ENCODE results near the gene OR4A47. TPM values are rescaled to one million over a fixed set of nuclear protein-coding genes. Genes with fewer than 3 reads are reported as not detected.
"Not testable (repeated sequence)": the region's sequence is repeated elsewhere in the genome, so short reads cannot be mapped to it uniquely, and the experiment has no call there.

The OR4A47 gene, protein sequence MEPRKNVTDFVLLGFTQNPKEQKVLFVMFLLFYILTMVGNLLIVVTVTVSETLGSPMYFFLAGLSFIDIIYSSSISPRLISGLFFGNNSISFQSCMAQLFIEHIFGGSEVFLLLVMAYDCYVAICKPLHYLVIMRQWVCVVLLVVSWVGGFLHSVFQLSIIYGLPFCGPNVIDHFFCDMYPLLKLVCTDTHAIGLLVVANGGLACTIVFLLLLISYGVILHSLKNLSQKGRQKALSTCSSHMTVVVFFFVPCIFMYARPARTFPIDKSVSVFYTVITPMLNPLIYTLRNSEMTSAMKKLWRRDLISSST
- total RNA-seq: not detected

GRCh38 chr11:48488493-48488892 lies at the start of gene OR4A47:
Gene OR4A47, plus strand, starts transcription at chr11:48488793. Its CDS starts 0 bp downstream, at chr11:48488793.
- not testable (repeated sequence) for ATAC-seq; H3K4me3 Mint-ChIP-seq; H3K4me1 Mint-ChIP-seq (ENCODE audit: low read depth); H3K27me3 Mint-ChIP-seq (ENCODE audit: low read depth); H3K9me3 Mint-ChIP-seq; H3K36me3 Mint-ChIP-seq (ENCODE audit: insufficient read depth); DNase-seq

- H3K36me3 Mint-ChIP-seq (ENCODE audit: insufficient read depth); DNase-seq; H3K4me3 Mint-ChIP-seq; H3K4me1 Mint-ChIP-seq (ENCODE audit: low read depth); ATAC-seq: not testable (repeated sequence)
- H3K9me3 Mint-ChIP-seq: peaks cover 16% of the 10 kb centered on the region
- peaks cover 11% of the 10 kb centered on the region for H3K27me3 Mint-ChIP-seq (ENCODE audit: low read depth)
Observed at GRCh38 chr11:48455909-48456308, 32.7 kb upstream of the OR4A47 start.

- H3K4me1 Mint-ChIP-seq (ENCODE audit: low read depth); H3K36me3 Mint-ChIP-seq (ENCODE audit: insufficient read depth): not testable (repeated sequence)
Observed at GRCh38 chr11:48473966-48474365, 14.6 kb upstream of the OR4A47 start.

GRCh38 chr11:48474703-48475102 lies 13.9 kb upstream of the OR4A47 start:
- not testable (repeated sequence) for H3K9me3 Mint-ChIP-seq; H3K36me3 Mint-ChIP-seq (ENCODE audit: insufficient read depth); H3K4me1 Mint-ChIP-seq (ENCODE audit: low read depth); ATAC-seq; H3K4me3 Mint-ChIP-seq; H3K27me3 Mint-ChIP-seq (ENCODE audit: low read depth); DNase-seq

More at GRCh38 chr11:48473966-48474365, 14.6 kb upstream of the OR4A47 start:
- H3K27me3 Mint-ChIP-seq (ENCODE audit: low read depth); ATAC-seq; H3K4me3 Mint-ChIP-seq; DNase-seq: not testable (repeated sequence)
- H3K9me3 Mint-ChIP-seq: peaks cover 13% of the 10 kb centered on the region

GRCh38 chr11:48506169-48506568 lies 17.6 kb downstream of the OR4A47 start:
- not testable (repeated sequence) for DNase-seq; ATAC-seq; H3K4me1 Mint-ChIP-seq (ENCODE audit: low read depth); H3K27me3 Mint-ChIP-seq (ENCODE audit: low read depth); H3K36me3 Mint-ChIP-seq (ENCODE audit: insufficient read depth); H3K4me3 Mint-ChIP-seq
- H3K9me3 Mint-ChIP-seq: peaks cover 14% of the 10 kb centered on the region

DNA sequence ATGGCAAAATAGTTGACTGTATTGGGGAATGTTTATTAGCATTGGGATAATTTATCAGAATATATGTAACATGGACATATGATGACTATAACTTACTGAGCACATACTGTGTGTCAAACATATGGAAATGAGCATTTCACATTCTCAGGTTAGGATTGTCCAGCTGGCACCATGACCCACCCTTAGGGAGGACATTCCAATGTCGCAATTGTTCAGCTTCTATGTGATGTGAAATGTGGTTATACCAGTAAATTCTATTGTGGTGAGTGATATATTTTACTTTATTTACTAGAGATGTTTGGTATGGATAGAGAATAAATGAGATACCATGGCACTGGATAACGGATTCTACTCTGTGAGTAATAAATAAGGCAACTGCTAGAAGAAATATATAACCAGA lies 50.4 kb downstream of the OR4A47 start:
- H3K4me3 Mint-ChIP-seq: no peak overlapping the region
- H3K9me3 Mint-ChIP-seq: peaks cover 8% of the 10 kb centered on the region
- H3K4me1 Mint-ChIP-seq (ENCODE audit: low read depth): no peaks in the 10 kb centered on the region
- H3K36me3 Mint-ChIP-seq (ENCODE audit: insufficient read depth): no peaks in the 10 kb centered on the region
- H3K27me3 Mint-ChIP-seq (ENCODE audit: low read depth): no peaks in the 10 kb centered on the region
- ATAC-seq (no peak), DNase-seq (no peak)

Other genes starting within 250 kb of the OR4A47 start
- gene OR4X2, start 243.7 kb upstream of the OR4A47 start, total RNA-seq: not detected
- gene OR4X1, start 224.9 kb upstream of the OR4A47 start, total RNA-seq: not detected
- not detected for gene OR4S1, start 182.6 kb upstream of the OR4A47 start, total RNA-seq
- not detected for gene OR4C3, start 163.9 kb upstream of the OR4A47 start, total RNA-seq
- gene OR4C5, start 122.3 kb upstream of the OR4A47 start, total RNA-seq: not detected

Measured in activated T-cell treated with anti-CD3 and anti-CD28 coated beads, Interleukin-2, amount 50 U/mL, for 4 hours (primary cell).